Measurements from ENCODE around the gene CIAPIN1.

Gene CIAPIN1

GRCh38 chr16:57447186-57447962, at the start of gene CIAPIN1, which contains the start of gene COQ9:
CIAPIN1 (minus strand) TSS chr16:57447385; CDS start chr16:57440928, 6,457 bp downstream.
COQ9 (plus strand) TSS chr16:57447479; CDS start chr16:57447506, 27 bp downstream.
- TF ChIP-seq POLR2A (IDR thresholded peaks at IDR 0.05; ENCODE audit: low read length), result peak; percentile 86
- TF ChIP-seq GATA1 (IDR thresholded peaks at IDR 0.05; ENCODE audit: low read depth, low read length), result no peak
- DNase-seq, result peak; percentile 94 to 96

GRCh38 chr16:57493767-57494166, 46.6 kb upstream of the CIAPIN1 start:
- no peak for TF ChIP-seq GATA1 (IDR thresholded peaks at IDR 0.05; ENCODE audit: low read depth, low read length)
- no peak for TF ChIP-seq POLR2A (IDR thresholded peaks at IDR 0.05; ENCODE audit: low read length)
- DNase-seq, result no peak

GRCh38 chr16:57489229-57489628, 42.0 kb upstream of the CIAPIN1 start:
- TF ChIP-seq POLR2A (IDR thresholded peaks at IDR 0.05; ENCODE audit: low read length), result no peak
- TF ChIP-seq GATA1 (IDR thresholded peaks at IDR 0.05; ENCODE audit: low read depth, low read length), result no peak
- DNase-seq, result no peak

GRCh38 chr16:57486858-57487834, 40.0 kb upstream of the CIAPIN1 start:
- no peak for DNase-seq

GRCh38 chr16:57485916-57486857, 39.0 kb upstream of the CIAPIN1 start, which contains the start of gene DOK4:
DOK4 (minus strand) TSS chr16:57486493; CDS start chr16:57479507, 6,986 bp downstream.
- TF ChIP-seq GATA1 (IDR thresholded peaks at IDR 0.05; ENCODE audit: low read depth, low read length), result no peak
- TF ChIP-seq POLR2A (IDR thresholded peaks at IDR 0.05; ENCODE audit: low read length), result no peak
- peak; percentile 77 to 89 for DNase-seq

More at GRCh38 chr16:57486858-57487834, 40.0 kb upstream of the CIAPIN1 start:
- TF ChIP-seq POLR2A (IDR thresholded peaks at IDR 0.05; ENCODE audit: low read length), result no peak
- no peak for TF ChIP-seq GATA1 (IDR thresholded peaks at IDR 0.05; ENCODE audit: low read depth, low read length)

GRCh38 chr16:57485091-57485915, 38.1 kb upstream of the CIAPIN1 start:
- DNase-seq, result no peak
- no peak for TF ChIP-seq GATA1 (IDR thresholded peaks at IDR 0.05; ENCODE audit: low read depth, low read length)
- no peak for TF ChIP-seq POLR2A (IDR thresholded peaks at IDR 0.05; ENCODE audit: low read length)

GRCh38 chr16:57484515-57485005, 37.4 kb upstream of the CIAPIN1 start:
- no peak for DNase-seq
- TF ChIP-seq GATA1 (IDR thresholded peaks at IDR 0.05; ENCODE audit: low read depth, low read length) (no peak), POLR2A (IDR thresholded peaks at IDR 0.05; ENCODE audit: low read length) (no peak)

- no peak for DNase-seq
- TF ChIP-seq GATA1 (IDR thresholded peaks at IDR 0.05; ENCODE audit: low read depth, low read length) (no peak), POLR2A (IDR thresholded peaks at IDR 0.05; ENCODE audit: low read length) (no peak)
These were observed 36.7 kb upstream of the CIAPIN1 start for GRCh38 chr16:57483725-57484514.

GRCh38 chr16:57482845-57483545, 35.8 kb upstream of the CIAPIN1 start:
- TF ChIP-seq GATA1 (IDR thresholded peaks at IDR 0.05; ENCODE audit: low read depth, low read length) (no peak), POLR2A (IDR thresholded peaks at IDR 0.05; ENCODE audit: low read length) (no peak)
- no peak for DNase-seq

GRCh38 chr16:57481421-57481820, 34.2 kb upstream of the CIAPIN1 start:
- DNase-seq, result no peak
- TF ChIP-seq GATA1 (IDR thresholded peaks at IDR 0.05; ENCODE audit: low read depth, low read length) (no peak), POLR2A (IDR thresholded peaks at IDR 0.05; ENCODE audit: low read length) (no peak)

GRCh38 chr16:57480754-57481230, 33.6 kb upstream of the CIAPIN1 start:
- DNase-seq, result no peak
- TF ChIP-seq POLR2A (IDR thresholded peaks at IDR 0.05; ENCODE audit: low read length), result no peak
- TF ChIP-seq GATA1 (IDR thresholded peaks at IDR 0.05; ENCODE audit: low read depth, low read length), result no peak
